ENCODE data around the gene UBE2N.

The UBE2N gene

DNA sequence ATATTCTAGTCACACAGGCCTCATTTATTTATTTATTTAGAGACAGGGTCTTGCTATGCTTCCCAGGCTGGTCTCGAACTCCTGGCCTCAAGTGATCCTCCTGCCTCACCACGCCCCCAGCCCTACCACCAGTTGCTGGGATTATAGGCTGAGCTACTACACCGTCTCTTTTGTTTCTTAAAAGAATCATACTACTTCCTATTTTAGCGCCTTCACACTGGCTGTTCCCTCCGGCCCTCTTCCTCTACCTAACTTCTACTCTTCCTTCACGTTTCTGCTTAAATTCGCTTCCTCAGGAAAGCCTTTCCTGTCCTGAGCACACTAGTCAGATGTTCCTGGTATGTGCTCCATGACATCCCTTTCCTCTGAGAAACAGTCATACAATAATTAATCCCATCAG lies 19.2 kb upstream of the UBE2N start:
- Histone ChIP-seq H3K4me3 (ENCODE audit: insufficient read depth in 1 of 2, low read depth in 1 of 2, low read length in 2 of 2) (no peak overlapping the region), H3K27me3 (ENCODE audit: control insufficient read depth in 1 of 2, insufficient read depth in 1 of 2, low read length in 2 of 2) (no peaks in the 10 kb centered on the region), H2BK15ac (ENCODE audit: low read depth, poor library complexity, severe bottlenecking) (no peak overlapping the region), H3K36me3 (ENCODE audit: control insufficient read depth in 1 of 2, insufficient read depth in 2 of 2, low read depth in 1 of 2, low read length in 2 of 2) (no peaks in the 10 kb centered on the region), H3K27ac (ENCODE audit: low read length, poor library complexity, severe bottlenecking) (no peak overlapping the region), H3K9ac (ENCODE audit: low read length) (no peak overlapping the region), H3K79me1 (replicated peaks; ENCODE audit: low read length, poor library complexity, severe bottlenecking) (no peaks in the 10 kb centered on the region), H3K4me2 (ENCODE audit: low read length, poor library complexity, severe bottlenecking) (no peak overlapping the region), H4K8ac (ENCODE audit: low read length) (no peak overlapping the region), H2AK5ac (ENCODE audit: low read length, severe bottlenecking) (no peak overlapping the region), H3K4me1 (ENCODE audit: control insufficient read depth, insufficient read depth, low read depth, low read length) (no peaks in the 10 kb centered on the region), H2BK12ac (ENCODE audit: low read length in 2 of 2) (no peak overlapping the region), H3K23ac (ENCODE audit: low read length in 2 of 2) (no peak overlapping the region), H3K9me3 (ENCODE audit: control insufficient read depth, low read length) (no peaks in the 10 kb centered on the region), H3K14ac (ENCODE audit: low read length in 2 of 2) (no peak overlapping the region), H4K91ac (ENCODE audit: low read length) (no peak overlapping the region), H3K18ac (ENCODE audit: low read depth in 1 of 2, low read length in 2 of 2) (no peak overlapping the region), H2AFZ (ENCODE audit: low read depth, low read length) (no peak overlapping the region), H2BK5ac (ENCODE audit: low read depth, low read length, poor library complexity, severe bottlenecking) (no peak overlapping the region), H3K4ac (ENCODE audit: low read depth in 1 of 2, low read length in 2 of 2) (no peak overlapping the region), H2BK120ac (ENCODE audit: low read depth, low read length) (no peak overlapping the region)
- no peak for DNase-seq
- WGBS: 86% methylated on average over 7 of the region's 7 CpGs

DNA sequence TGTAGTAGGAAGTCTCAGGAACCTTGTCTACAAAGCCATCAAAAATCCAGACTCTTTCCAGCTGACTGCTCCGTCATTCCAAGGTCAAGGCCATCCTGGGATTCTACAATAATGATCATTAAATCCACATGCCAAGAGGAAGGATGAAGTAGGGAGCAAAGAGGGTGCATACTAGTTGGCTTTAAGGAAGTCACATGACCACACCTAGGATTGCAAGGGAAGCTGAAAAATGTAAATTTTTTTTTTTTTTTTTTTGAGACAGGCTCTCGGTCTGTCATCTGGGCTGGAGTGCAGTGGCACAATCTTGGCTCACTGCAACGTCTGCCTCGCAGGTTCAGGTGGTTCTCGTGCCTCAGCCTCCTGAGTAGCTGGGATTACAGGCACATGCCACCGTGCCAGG lies 18.3 kb upstream of the UBE2N start:
- H3K79me1 ChIP-seq (replicated peaks; ENCODE audit: low read length, poor library complexity, severe bottlenecking): no peaks in the 10 kb centered on the region
- H3K27me3 ChIP-seq (ENCODE audit: control insufficient read depth in 1 of 2, insufficient read depth in 1 of 2, low read length in 2 of 2): no peaks in the 10 kb centered on the region
- no peak overlapping the region for H2BK15ac ChIP-seq (ENCODE audit: low read depth, poor library complexity, severe bottlenecking)
- no peak overlapping the region for H2BK120ac ChIP-seq (ENCODE audit: low read depth, low read length)
- H3K9me3 ChIP-seq (ENCODE audit: control insufficient read depth, low read length): no peaks in the 10 kb centered on the region
- H3K14ac ChIP-seq (ENCODE audit: low read length in 2 of 2): no peak overlapping the region
- H3K4me1 ChIP-seq (ENCODE audit: control insufficient read depth, insufficient read depth, low read depth, low read length): no peaks in the 10 kb centered on the region
- H3K36me3 ChIP-seq (ENCODE audit: control insufficient read depth in 1 of 2, insufficient read depth in 2 of 2, low read depth in 1 of 2, low read length in 2 of 2): no peaks in the 10 kb centered on the region
- H4K91ac ChIP-seq (ENCODE audit: low read length): no peak overlapping the region
- no peak for DNase-seq
- H3K9ac ChIP-seq (ENCODE audit: low read length): no peak overlapping the region
- no peak overlapping the region for H3K4ac ChIP-seq (ENCODE audit: low read depth in 1 of 2, low read length in 2 of 2)
- no peak overlapping the region for H3K4me2 ChIP-seq (ENCODE audit: low read length, poor library complexity, severe bottlenecking)
- no peak overlapping the region for H3K18ac ChIP-seq (ENCODE audit: low read depth in 1 of 2, low read length in 2 of 2)
- H2AFZ ChIP-seq (ENCODE audit: low read depth, low read length): no peak overlapping the region
- no peak overlapping the region for H3K27ac ChIP-seq (ENCODE audit: low read length, poor library complexity, severe bottlenecking)
- no peak overlapping the region for H3K4me3 ChIP-seq (ENCODE audit: insufficient read depth in 1 of 2, low read depth in 1 of 2, low read length in 2 of 2)
- H2BK5ac ChIP-seq (ENCODE audit: low read depth, low read length, poor library complexity, severe bottlenecking): no peak overlapping the region
- H4K8ac ChIP-seq (ENCODE audit: low read length): no peak overlapping the region
- WGBS: 86% methylated on average over 5 of the region's 6 CpGs
- H2BK12ac ChIP-seq (ENCODE audit: low read length in 2 of 2): no peak overlapping the region
- no peak overlapping the region for H2AK5ac ChIP-seq (ENCODE audit: low read length, severe bottlenecking)
- no peak overlapping the region for H3K23ac ChIP-seq (ENCODE audit: low read length in 2 of 2)

GRCh38 chr12:93459097-93459496 lies 17.4 kb upstream of the UBE2N start:
- no peak overlapping the region for H2BK12ac ChIP-seq (ENCODE audit: low read length in 2 of 2)
- H2BK120ac ChIP-seq (ENCODE audit: low read depth, low read length): no peak overlapping the region
- no peak overlapping the region for H3K4me2 ChIP-seq (ENCODE audit: low read length, poor library complexity, severe bottlenecking)
- no peaks in the 10 kb centered on the region for H3K4me1 ChIP-seq (ENCODE audit: control insufficient read depth, insufficient read depth, low read depth, low read length)
- no peak overlapping the region for H3K4me3 ChIP-seq (ENCODE audit: insufficient read depth in 1 of 2, low read depth in 1 of 2, low read length in 2 of 2)
- H3K9me3 ChIP-seq (ENCODE audit: control insufficient read depth, low read length): no peaks in the 10 kb centered on the region
- no peak overlapping the region for H3K18ac ChIP-seq (ENCODE audit: low read depth in 1 of 2, low read length in 2 of 2)
- H4K91ac ChIP-seq (ENCODE audit: low read length): no peak overlapping the region
- H3K36me3 ChIP-seq (ENCODE audit: control insufficient read depth in 1 of 2, insufficient read depth in 2 of 2, low read depth in 1 of 2, low read length in 2 of 2): no peaks in the 10 kb centered on the region
- 74% methylated on average over 2 of the region's 5 CpGs for WGBS
- no peak overlapping the region for H3K4ac ChIP-seq (ENCODE audit: low read depth in 1 of 2, low read length in 2 of 2)
- H2BK5ac ChIP-seq (ENCODE audit: low read depth, low read length, poor library complexity, severe bottlenecking): no peak overlapping the region
- H3K9ac ChIP-seq (ENCODE audit: low read length): no peak overlapping the region
- no peak overlapping the region for H2AFZ ChIP-seq (ENCODE audit: low read depth, low read length)
- H2BK15ac ChIP-seq (ENCODE audit: low read depth, poor library complexity, severe bottlenecking): no peak overlapping the region
- no peak overlapping the region for H4K8ac ChIP-seq (ENCODE audit: low read length)
- DNase-seq: no peak
- no peaks in the 10 kb centered on the region for H3K79me1 ChIP-seq (replicated peaks; ENCODE audit: low read length, poor library complexity, severe bottlenecking)
- no peak overlapping the region for H3K27ac ChIP-seq (ENCODE audit: low read length, poor library complexity, severe bottlenecking)
- no peak overlapping the region for H3K14ac ChIP-seq (ENCODE audit: low read length in 2 of 2)
- H2AK5ac ChIP-seq (ENCODE audit: low read length, severe bottlenecking): no peak overlapping the region
- H3K23ac ChIP-seq (ENCODE audit: low read length in 2 of 2): no peak overlapping the region
- H3K27me3 ChIP-seq (ENCODE audit: control insufficient read depth in 1 of 2, insufficient read depth in 1 of 2, low read length in 2 of 2): no peaks in the 10 kb centered on the region

DNA sequence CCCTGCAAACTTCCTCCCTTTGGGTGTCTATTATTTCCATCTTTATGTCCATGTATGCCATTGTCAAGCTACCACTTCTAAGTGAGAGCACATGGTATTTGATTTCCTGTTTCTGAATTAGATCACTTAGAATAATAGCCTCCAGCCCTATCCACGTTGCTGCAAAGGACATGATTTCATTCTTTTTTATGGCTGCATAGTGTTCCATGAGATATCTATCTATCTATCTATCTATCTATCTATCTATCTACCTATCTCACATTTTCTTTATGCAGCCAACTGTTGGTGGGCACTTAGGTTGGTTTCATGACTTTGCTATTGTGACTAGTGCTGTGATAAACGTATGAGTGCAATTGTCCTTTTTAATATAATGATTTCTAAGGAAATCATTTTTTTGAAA lies 14.3 kb upstream of the UBE2N start:
- H3K79me1 ChIP-seq (replicated peaks; ENCODE audit: low read length, poor library complexity, severe bottlenecking): no peaks in the 10 kb centered on the region
- H3K4me2 ChIP-seq (ENCODE audit: low read length, poor library complexity, severe bottlenecking): no peak overlapping the region

More for the DNA sequence above, 14.3 kb upstream of the UBE2N start:
- no peak overlapping the region for H3K4me3 ChIP-seq (ENCODE audit: insufficient read depth in 1 of 2, low read depth in 1 of 2, low read length in 2 of 2)
- no CpG with 5 or more reads among the region's 2 CpGs for WGBS
- H2BK12ac ChIP-seq (ENCODE audit: low read length in 2 of 2): no peak overlapping the region
- H2AFZ ChIP-seq (ENCODE audit: low read depth, low read length): no peak overlapping the region
- no peak for DNase-seq
- peaks cover 2% of the 10 kb centered on the region for H3K4me1 ChIP-seq (ENCODE audit: control insufficient read depth, insufficient read depth, low read depth, low read length)
- no peak overlapping the region for H2BK120ac ChIP-seq (ENCODE audit: low read depth, low read length)
- H3K14ac ChIP-seq (ENCODE audit: low read length in 2 of 2): no peak overlapping the region
- H2BK5ac ChIP-seq (ENCODE audit: low read depth, low read length, poor library complexity, severe bottlenecking): no peak overlapping the region
- H3K4ac ChIP-seq (ENCODE audit: low read depth in 1 of 2, low read length in 2 of 2): no peak overlapping the region
- no peak overlapping the region for H4K8ac ChIP-seq (ENCODE audit: low read length)
- H3K23ac ChIP-seq (ENCODE audit: low read length in 2 of 2): no peak overlapping the region
- H3K18ac ChIP-seq (ENCODE audit: low read depth in 1 of 2, low read length in 2 of 2): no peak overlapping the region
- no peaks in the 10 kb centered on the region for H3K9me3 ChIP-seq (ENCODE audit: control insufficient read depth, low read length)
- H2BK15ac ChIP-seq (ENCODE audit: low read depth, poor library complexity, severe bottlenecking): no peak overlapping the region
- no peak overlapping the region for H3K9ac ChIP-seq (ENCODE audit: low read length)
- H4K91ac ChIP-seq (ENCODE audit: low read length): no peak overlapping the region
- H2AK5ac ChIP-seq (ENCODE audit: low read length, severe bottlenecking): no peak overlapping the region
- H3K36me3 ChIP-seq (ENCODE audit: control insufficient read depth in 1 of 2, insufficient read depth in 2 of 2, low read depth in 1 of 2, low read length in 2 of 2): no peaks in the 10 kb centered on the region
- H3K27ac ChIP-seq (ENCODE audit: low read length, poor library complexity, severe bottlenecking): no peak overlapping the region
- no peaks in the 10 kb centered on the region for H3K27me3 ChIP-seq (ENCODE audit: control insufficient read depth in 1 of 2, insufficient read depth in 1 of 2, low read length in 2 of 2)
